ENCODE measurements around the gene L3MBTL3.

GRCh38 chr6:130020907-130021629, 2.7 kb downstream of the L3MBTL3 start:
- TF ChIP-seq CTCF (IDR thresholded peaks at IDR 0.05 in 4 of 5, conservative IDR thresholded peaks at IDR 0.05 in 1 of 5) (peak; percentile 57 to 81 (median 74)), POLR2A (IDR thresholded peaks at IDR 0.05) (peak in 1 of 2 donors; percentile 28)
